Astrocyte (in vitro differentiated cells and primary cell): ENCODE measurements around the gene PRKD2.

Experiments
- EZH2 ChIP-seq: IDR thresholded peaks from 2 replicates; pipeline ENCODE4 v1.6.1; 2012; ENCODE audit warnings: mild to moderate bottlenecking, low read length, inconsistent platforms; ENCODE audit not compliant: insufficient read depth
- TF ChIP-seq, protein P1 (sequence below): IDR thresholded peaks from 2 replicates; pipeline ENCODE4 v1.5.1; 2011; ENCODE audit warnings: low read depth, mild to moderate bottlenecking, inconsistent platforms, low read length, moderate library complexity; ENCODE audit not compliant: insufficient read depth

GRCh38 chr19:46739290-46739771, 22.4 kb upstream of the PRKD2 start:
- TF ChIP-seq, protein P1, sequence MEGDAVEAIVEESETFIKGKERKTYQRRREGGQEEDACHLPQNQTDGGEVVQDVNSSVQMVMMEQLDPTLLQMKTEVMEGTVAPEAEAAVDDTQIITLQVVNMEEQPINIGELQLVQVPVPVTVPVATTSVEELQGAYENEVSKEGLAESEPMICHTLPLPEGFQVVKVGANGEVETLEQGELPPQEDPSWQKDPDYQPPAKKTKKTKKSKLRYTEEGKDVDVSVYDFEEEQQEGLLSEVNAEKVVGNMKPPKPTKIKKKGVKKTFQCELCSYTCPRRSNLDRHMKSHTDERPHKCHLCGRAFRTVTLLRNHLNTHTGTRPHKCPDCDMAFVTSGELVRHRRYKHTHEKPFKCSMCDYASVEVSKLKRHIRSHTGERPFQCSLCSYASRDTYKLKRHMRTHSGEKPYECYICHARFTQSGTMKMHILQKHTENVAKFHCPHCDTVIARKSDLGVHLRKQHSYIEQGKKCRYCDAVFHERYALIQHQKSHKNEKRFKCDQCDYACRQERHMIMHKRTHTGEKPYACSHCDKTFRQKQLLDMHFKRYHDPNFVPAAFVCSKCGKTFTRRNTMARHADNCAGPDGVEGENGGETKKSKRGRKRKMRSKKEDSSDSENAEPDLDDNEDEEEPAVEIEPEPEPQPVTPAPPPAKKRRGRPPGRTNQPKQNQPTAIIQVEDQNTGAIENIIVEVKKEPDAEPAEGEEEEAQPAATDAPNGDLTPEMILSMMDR = no peak
- no peak for TF ChIP-seq EZH2
